GM19043 (cell line): ENCODE data around the gene FBXO24.

Source experiments
- ATAC-seq: cut with Tn5 transposase; IDR thresholded peaks from one replicate; pipeline ENCODE4 v1.9.1; 2021; ENCODE audit warnings: low read depth; ENCODE audit not compliant: unreplicated experiment

FBXO24 gene

DNA sequence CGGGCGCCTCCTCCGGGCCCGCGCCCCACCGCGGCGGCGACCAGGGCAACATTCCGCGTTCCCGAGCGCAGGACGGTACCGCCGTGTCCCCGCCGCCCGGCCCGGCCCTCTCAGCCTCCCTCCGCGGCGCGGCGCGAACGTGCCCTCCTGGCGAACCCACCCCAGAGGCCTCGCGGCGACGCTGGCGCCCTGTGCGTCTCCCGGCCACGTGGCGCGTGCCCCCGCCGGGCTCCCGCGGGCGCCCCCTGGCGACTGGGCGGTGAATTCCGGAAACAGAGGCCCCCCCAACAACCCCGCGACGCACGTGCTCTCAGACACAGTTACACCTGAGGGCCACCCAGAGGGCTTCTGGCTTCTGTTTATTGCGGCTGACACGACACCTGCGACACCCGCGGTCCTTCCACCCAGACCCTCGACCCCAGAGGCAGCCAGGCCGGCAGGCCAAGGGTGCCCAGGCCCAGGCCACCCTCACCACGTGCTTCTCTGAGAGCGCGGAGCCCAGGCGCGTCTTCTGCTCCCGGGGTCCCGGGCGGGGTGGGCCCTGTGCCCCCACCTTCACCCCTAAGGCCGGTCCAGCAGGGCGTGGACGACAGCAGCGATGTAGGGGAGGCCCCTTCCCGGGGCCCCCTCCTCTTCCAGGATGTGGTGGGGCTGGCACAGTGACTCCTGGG, 12.3 kb upstream of the FBXO24 start, which contains the start of gene SAP25:
SAP25 (minus strand) TSS at position 210 of the 671 bp plus-strand sequence; CDS start at position 52, 158 bp downstream.
- no peak for ATAC-seq

DNA sequence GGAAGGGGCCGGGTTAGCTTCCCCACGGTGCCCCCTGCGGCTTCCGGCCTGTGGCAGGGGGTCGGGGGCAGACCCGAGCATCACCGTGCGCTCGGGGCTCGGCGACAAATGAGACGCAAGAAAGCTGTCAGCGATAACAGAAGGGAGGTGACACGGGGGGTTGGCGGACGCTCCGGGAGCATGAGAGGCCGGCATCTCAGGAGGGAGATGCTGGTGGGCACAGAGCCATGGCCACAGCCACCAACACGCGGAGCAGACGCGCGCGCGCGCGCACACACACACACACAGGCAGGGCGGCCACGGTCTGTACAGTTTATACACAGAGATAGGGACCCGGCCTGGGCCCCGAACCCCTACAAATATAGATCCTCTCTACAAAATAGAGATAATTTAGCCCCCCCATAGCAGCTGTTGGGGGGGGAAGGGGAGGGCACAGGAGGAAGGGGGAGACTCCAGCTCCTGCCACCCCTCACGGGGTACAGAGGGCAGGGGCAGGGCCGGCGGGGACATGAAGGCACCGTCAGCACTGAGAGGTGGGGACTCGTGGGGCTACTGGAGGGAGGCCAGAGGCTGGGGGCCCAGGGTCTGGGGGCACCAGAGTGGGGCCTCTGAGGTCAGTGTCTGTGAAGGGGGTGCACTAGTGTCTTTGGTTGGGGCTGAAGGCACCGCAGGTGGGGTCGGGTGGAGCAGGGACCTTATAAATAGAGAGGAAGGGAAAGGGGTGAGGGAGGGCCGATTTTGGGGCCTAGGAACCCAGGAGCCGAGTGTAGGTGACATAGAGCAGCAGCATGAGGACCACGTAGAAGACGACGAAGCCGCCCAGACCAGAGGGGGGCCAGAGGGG, 11.5 kb upstream of the FBXO24 start:
- ATAC-seq: no peak

DNA sequence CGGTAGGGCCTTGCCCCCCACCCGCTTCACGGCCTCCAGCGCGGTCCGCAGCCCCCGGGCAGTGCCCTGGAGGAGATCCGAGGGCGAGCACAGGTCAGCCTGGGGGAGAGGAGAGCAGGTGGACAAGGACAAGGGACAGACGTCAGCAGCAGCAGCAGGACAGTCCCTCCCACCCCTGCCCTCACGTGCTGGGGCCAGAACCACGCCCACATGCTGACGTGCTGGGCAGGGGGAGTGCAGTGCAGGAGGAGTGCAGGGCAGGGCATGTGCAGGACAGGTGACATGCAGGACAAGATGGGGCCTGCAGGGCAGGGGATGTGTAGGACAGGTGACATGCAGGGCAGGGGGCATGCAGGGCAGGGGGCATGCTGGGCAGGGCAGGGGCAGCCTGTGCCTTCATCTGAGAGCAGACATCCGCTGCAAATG, 10.9 kb upstream of the FBXO24 start:
- no peak for ATAC-seq

DNA sequence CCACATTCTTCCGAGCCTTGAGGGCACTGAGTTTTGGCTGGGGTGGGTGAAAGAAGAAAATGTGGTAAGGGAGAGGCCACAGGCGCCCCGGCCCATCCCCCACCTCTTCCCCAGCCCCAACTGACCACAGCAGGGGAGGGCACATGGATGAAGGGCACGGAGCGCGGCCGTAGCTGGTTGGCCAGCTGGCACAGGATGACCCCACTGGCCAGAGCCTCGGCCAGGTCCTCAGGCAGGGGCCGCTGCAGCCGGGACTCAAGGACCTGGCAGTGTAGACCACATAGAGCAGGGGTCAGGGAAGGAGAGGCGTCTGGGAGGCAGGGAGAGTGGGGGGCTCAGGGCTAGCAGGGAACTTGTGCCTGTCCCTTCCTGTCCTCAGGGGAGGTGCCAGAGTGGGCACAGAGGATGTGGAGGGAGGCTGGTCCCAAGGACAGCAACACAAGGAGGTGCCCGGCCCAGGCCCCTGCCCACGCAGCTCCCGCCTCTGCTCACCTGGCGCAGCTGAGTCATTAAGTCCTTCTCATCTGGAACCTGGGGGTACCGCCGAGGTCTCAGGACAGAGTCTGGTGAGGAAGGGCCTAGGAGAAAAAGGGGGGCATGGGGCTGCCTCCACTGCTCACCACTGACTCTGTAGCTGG, 10.3 kb upstream of the FBXO24 start:
- no peak for ATAC-seq

DNA sequence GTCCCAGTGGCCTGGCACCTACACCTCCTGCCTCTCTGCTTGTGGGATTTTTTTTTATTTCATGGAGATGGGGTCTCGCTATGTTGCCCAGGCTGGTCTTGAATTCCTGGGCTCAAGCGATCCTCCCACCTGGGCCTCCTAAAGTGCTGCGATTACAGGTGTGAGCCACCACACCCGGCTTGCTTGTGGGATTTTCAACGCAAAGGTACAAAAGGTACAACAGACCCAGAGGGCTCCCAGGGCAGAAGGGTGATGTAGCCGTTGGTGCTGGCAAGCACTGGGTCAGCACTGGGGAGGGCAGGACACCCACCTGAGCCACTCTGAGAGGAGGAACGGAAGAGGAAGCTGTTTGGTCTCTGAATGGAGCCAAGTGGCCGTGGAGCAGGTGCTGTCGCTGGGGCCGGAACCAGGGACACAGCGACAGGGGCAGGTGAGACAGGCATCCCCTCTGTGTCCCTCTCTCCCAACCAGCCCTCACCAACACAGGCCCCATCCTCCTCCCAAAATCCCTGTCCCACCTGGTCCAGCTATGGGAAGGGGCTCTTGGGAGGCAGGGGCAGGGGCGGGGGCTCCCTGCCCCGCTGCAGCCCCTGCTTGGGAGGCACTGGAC, 9.6 kb upstream of the FBXO24 start:
- no peak for ATAC-seq

DNA sequence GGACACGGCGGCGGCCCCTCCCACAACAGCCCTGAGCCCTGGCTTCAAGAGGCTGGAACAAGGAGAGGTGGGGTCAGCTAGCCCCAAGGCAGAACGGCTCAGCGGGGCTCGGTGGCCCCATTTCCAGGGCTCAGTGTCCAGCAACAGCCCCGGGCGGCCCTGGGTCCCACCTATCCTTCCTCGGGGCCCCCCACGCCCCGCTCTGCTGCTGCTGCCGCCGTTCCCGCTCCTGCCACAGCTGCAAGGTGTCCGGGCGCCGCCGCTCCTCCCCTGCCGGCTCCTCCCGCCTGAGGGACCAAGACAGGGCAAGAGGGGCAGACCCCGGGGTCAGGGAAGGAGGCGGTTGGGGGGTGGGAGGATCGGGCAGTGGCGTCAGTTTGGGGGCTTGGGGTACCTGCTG, 9.0 kb upstream of the FBXO24 start:
- no peak for ATAC-seq

DNA sequence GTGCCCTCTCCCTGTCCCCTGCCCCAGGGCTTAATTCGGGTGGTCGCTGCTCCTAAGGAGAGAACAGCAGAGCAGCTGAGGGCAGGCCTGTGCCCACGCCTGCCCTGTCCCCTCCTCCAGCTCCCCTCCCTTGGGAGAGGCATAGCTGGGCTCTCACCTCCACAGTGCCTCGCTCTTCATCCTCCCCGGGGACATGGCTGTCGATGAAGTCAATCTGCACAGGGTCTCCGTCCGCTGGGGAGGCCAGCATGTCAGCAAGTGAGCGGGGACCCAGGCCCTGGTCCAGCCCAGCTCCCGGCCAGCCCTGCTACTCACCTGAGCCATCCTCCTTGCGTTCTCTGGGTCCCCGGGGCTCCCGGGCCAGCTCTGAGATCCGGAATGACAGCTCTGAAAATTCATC, 8.6 kb upstream of the FBXO24 start:
- no peak for ATAC-seq

DNA sequence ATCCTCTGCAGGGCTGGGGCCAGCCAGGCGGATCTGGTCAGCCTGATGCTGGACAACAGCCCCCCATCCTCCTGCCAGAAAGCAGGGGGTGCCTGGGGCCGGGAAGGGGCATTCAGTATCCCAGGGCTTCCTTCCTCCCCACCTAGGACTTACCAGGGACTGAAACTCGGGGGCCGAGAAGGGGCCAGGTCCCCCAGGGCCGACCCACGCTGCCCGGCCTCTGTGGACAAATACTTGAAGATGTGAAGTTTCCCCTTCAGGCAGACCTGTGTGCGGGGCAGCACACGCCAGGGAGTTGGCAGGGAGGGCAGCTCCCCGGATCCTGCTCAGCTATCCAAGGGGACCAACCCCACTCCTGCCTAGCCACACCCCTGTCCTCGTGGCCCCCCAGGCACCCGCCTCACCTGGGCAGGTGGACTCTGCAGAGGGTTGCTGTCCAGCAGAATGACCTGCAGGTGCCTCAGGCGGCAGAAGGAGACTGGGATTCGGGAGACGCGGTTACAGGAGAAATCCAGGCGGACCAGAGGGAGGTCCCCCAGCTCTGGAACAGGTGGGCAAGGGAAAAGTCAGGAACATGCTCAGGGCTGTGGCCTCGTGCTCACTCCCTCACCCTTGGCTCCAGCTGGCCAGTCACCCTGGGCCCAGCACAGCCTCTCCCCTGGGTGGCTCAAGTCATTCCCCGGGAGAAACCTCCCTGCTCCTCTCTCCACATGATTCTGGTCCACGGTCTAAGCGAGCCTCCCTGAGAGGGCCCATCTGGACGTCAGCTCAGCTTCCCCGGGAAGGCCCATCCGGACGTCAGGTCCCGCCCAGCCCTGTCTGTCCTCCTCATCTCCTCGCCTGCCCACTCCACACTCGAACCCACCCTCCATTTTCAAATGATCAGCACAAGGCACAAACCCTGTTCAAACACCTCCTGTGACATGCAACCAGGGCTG, 7.6 kb upstream of the FBXO24 start:
- no peak for ATAC-seq

DNA sequence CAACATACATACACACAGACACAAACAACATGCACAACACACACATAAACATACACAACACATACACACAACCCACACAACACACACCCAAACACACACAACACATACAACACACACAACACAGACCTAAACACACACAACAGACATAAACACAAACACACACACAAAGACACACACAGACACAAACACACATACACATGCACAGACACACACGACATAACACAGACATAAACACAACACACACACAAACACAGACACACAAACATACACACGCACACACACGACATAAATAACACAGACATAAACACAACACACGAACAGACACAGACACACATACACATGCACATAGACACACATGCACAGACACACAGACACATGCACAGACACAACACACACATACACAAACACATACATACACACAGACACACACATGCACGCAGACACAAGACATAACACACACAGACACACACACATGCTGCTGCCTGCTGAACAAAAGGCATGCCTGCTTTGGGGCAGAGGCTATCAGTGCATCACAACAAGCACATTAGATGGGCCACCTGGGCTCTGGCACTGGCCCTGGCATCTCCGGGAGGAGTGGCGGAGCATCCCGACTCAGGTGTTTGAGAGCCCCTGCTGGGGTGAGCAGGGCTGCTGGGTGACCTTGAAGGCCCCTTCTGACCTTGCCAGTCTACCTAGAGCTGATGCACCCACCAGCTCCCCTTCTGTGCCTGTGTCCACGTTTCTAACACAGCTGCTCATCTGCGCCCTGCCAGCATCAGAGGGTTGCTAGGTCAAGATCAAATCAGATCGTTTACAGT, 5.5 kb upstream of the FBXO24 start:
- ATAC-seq: no peak

DNA sequence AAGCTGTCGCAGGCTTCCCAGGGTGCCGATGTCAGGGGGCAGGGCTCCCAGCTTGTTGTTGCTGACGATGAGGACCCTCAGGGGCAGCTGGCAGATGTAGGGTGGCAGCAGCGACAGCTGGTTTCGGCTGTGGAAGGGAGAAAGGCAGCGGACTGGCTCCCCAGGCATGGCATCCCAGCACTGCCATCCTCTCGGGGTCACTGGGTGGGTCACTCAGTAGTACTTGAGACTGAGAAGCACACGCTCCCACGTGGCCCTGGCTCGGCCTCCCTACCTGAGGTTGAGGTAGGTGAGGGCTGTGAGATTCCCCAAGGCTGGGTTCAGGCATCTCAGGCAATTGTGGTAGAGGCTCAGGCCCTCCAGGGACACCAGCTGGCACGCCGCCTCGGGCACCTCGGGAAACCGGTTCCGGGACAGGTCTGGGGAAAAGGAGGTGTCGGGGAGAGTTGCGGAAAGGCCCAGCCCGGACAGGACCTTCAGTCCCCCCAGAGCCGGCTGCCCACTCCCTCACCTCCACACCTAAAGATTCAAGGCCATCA, 4.0 kb upstream of the FBXO24 start:
- ATAC-seq: no peak

DNA sequence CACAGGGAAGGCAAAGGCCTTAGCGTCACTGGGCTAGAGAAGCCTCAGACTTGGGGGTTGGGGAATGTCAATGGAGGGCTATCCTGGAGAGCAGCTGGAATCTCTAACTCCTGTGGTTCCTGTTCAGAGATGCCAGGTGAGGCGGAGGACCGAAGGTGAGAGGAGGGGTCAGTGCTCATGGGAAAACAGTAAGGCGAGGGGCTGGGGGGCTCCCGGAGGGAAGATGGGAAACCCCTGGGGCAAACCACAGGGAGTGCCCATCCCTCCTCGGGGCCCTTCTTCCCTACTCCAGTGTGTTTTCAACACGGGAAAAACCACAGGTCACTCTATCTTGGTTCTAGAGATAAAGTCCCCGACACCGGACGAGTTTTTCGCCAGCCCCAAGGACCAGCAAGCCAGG, 3.5 kb upstream of the FBXO24 start:
- no peak for ATAC-seq

DNA sequence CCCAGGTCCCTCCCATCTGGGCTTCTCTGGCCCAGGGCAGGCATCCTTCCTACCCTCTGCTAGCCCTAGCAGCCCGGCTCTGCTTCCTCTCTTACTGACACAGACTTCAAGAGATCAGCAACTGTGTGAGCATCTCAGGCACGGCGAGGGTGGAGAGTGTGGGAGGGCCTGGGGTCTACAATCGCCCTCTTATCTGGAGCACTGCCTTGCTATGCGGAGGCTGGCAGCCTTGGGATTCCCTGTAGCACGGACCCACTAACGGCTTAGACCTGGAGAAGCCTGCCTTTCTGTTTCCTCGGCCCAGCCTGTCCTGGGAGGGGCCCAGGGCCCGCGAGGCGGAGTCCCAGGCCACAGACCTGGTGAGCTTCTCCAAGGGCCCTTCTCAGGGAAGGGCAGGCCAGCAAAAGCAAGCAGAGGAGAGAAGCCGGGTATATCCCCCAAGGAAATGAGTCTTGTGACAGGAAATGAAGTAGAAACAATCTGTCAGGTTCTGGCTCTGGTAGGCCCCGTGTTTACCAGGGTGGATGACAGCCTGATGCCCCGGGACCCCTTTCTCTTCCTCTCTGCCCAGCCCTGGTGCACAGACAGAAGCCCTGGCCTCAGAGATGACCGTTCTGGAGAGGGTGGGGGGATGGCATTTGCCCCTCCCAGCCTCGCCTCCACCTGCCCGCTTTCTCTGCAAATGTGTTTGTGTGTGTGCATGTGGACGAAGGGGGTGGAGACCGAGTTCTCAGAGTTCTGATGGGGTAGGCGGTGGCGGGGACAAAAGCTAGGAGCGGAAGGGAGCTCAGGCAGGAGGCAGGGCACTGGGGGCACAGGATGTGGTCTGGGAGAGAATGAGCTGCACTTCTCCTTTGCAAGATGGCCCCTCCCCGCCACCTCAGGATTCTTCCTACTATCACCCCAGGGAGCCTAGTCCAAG, 2.7 kb upstream of the FBXO24 start:
- ATAC-seq: no peak

DNA sequence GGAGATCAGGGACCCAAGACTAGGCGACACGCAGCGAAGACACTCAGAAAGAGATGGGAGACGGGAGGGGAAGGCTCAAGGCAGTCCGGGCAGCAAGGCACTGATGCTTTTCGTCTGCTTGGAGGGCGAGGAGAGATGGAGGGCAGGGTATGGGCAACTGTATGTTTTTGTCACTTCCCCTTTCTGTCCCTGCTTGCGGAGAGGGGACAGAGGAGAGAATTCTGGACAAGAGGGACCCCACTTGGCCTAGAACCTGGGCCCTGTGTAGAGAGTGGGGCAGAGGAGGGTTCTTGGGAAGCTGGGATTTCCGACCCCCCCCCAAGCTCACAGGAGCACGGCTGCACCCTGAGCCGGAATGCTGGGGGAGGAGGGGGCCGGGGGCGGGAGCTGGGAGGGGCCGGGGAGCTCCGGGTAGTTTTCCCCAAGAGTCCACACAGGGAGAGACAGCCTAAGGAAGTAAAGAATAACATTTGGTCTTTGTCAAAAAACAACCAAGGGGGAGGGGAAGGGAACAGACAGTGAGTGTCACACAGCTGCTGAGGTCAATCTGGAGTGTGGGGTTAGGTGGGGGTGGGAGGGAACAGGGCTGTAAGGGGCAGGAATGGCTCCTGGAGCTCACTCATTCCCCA, 2.0 kb upstream of the FBXO24 start:
- ATAC-seq: no peak

DNA sequence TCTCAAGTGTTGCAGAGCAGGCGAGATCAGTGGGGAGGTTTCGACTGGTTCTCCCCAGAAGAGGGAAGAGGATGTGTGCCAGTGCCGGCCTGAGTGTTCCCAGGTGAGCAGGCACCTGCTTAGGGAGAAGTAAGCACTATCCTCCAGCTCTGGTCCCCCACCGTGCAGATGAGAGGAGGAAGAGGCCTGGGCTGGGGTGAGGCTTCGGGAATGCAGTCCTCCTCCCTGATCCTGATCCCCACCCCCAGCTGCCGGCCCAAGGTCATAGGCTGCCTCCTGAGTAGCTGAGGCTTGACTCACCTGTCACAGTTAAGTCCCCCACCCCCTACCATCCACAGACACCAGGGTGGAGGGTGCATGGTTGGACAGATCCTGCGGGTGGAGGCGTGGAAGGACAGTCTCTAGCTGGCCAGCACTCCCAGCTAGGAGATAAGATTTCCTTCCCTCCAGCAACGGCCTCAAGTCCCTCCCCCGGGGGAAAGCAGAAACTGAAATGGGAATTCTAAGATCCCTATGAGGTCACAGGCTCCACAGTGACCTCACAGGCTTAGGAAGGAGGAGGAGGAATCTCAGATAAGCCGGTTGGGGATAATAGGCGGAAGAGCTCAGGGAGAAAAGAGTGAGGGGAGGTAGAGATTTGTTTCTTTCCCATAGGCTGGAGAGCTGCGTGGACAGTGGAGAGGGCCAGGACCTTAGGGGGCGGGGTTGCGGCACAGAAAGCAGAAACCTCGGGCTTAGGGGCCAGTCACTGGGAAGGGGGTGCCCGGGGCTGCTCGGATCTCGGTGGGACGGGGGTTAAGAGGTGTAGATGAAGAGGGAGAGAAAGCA, 1.2 kb upstream of the FBXO24 start:
- no peak for ATAC-seq

DNA sequence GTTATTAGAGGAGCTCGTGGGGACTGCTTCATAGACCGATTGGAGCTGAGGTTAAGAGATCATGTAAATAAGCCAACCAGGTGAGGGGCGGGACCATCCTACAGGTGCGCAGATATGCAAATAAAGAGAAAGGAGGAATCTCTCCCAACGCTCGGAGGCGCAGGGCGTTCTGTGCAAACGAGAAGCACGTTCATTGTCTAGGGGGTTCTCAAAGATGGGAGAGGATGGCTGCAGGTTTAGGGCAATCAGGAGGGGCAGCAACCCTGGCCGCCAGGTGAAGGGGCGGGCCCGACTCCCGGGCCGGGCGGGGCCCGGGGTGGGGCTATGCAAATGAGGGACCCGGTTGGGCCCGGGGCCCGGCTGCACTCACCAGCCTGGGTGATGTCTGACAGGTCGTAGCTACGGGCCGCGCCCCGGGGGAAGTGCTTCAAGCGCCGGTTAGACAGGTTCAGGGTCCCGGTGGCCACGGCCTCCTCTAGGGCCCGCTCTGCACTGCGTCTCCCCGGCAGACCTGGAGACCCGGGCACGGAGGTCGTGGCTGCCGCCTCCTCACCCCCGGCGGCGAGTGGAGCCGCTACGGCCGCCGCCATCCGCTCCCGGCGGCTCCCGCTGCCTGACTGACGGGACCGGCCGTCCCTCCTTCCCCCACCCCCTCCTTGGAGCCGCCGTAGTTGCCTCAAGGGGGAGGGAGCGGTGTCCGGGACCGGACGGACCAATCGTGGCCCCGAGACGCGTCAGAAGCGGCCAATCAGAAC, 440 bp upstream of the FBXO24 start, which contains the start of gene LRCH4:
LRCH4 (minus strand) TSS at position 619 of the 755 bp plus-strand sequence; CDS start at position 590, 29 bp downstream.
- no peak for ATAC-seq

DNA sequence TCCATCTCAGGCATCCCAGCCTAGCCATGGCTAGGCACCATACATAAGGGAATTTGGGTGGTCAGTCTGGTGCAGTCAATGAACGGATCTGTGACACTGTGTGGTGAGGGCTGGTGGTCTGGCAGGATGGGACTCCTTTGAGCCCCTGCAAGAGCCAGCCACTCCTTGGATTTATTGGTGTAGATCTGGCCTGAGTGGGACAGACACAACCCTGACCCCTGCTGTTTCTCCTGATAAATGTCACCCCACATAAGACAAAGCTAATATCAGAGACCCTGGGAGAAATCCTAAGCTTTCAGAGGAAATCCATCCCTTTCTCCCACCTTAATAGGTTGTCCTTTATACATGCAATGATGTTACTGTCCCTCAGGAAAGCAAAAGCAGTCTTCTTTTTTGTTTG, 2.3 kb downstream of the FBXO24 start:
- ATAC-seq: no peak
